GM04504 (cell line): ENCODE data around the gene TAF4B.
"Not testable (repeated sequence)": the region's sequence is repeated elsewhere in the genome, so short reads cannot be mapped to it uniquely, and the experiment has no call there.

ENCODE experiments used
- DNase-seq: peaks from one replicate; pipeline ENCODE4 v3.0.0-alpha.2; 2012; ENCODE audit warnings: low read depth

Gene TAF4B

GRCh38 chr18:26429535-26430226, 203.4 kb downstream of the TAF4B start:
- DNase-seq = peak; percentile 67

GRCh38 chr18:26432651-26433424, 206.6 kb downstream of the TAF4B start:
- no peak for DNase-seq

DNA sequence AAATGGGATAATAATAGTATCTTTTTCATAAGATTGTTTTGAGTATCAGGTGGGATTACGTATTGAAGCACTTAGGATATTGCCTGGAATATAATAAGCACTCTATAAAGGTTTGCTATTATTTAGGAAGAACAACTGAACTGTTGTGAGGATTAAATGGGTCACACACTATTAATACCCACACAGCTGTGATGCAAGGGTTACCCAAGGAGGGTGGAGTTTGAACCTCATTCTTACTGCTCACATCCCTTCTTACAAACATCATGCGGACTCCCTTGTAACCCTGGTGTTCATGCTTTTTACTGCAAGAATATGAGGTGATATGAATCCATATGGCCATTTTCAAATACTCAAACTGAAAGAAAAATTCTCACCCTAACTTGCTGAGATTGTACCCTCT, 208.6 kb downstream of the TAF4B start:
- DNase-seq = no peak

- no peak for DNase-seq
These were observed 209.3 kb downstream of the TAF4B start for GRCh38 chr18:26435415-26436095.

DNA sequence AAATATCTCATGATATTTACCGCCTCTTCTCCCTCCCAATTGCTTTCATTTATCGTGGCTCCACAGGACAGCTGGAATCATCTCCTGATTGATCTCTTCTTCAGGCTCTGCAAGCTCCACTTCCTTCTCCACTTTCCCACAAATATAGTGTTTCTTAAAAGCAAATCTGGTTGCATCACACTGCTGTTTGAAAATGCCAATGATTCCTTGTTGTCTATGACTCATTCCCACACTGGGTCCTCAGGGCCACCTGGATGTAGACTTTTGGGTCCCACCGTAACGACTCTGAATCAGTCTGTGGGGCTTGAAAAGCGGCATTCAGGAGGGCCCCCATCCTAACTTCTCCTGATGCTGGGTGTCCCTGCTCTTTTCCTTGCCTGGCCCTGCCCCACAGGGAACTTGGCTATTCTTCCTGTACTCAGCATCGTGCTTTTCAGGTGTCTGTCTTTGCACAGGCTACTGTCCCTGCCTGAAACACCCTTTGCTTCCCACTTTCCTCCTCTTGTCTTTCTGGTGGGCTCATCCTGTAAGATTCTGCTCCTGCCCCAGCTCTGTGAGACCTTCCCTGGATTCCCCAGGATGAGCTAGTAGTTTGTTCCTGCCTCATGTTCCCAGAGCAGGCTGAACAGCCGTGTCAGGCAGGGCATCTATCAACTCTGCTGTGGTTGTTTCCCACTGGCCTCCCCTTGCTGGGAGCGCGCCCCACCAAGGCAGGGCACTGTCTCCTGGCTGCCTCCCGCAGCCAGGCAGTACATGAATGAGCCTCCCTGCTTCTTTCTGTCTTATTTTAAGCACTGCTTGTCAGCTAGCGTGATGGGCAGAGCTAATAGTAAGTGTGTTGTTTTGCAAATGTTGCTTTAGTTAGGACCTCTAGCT, 210.2 kb downstream of the TAF4B start:
- peak; percentile 50 for DNase-seq

DNA sequence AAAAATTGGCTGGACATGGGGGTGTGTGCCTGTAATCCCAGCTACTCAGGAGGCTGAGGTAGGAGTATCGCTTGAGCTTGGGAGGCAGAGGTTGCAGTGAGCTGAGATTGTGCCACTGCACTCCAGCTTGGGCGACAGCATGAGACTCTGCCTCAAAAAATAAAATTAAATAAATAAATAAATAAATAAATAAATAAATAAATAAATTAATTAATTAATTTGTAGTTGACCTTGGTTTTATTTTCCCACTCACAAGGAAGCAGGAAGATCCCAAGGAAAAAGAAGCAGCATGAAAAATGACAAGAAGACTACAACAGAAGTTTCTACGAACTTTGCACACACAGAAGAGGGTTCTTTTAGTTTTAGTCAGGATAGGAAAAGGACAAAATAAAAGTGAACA, 211.4 kb downstream of the TAF4B start:
- not testable (repeated sequence) for DNase-seq

DNA sequence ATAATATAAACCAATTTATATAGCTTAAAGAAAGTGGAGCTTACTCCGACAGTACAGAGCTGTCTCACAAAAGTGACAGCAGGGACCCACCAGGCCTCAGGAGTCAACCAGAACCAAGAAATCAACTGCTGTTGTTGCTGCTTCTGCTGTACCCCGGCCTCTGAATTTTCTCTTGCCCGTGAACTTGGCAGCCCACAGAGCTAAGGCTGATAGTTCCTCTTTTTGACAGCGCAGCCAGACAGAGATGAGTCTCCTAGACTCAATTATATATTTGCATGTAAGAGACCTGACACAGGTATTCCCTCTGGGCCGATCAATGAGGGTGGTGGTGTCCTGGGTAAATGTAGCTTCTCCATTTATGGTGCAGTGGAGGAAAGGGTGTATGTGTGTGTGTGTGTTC, 212.7 kb downstream of the TAF4B start:
- DNase-seq = no peak

GRCh38 chr18:26439537-26439936, 213.3 kb downstream of the TAF4B start:
- DNase-seq = no peak

DNA sequence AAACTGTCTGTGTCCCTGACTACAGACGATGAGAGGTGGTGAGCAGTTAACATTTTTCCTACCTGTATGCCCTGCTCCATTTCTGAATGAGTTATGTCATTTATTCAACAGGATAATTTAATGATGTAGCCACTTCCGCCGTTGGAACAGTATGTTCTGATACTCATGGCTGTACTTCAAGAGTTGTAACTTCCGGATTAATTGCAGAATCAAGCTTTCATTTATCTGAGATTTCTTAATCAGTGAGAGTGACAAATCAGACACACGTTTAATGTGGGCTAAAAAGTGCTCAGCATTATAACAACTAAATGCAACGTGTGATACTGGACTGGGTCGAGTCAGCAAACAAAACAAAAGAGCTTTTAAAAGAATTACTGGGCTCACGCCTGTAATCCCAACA, 214.4 kb downstream of the TAF4B start:
- DNase-seq = no peak
